ENCODE measurements around the gene KRTAP12-4.
"Not testable (repeated sequence)": the region's sequence is repeated elsewhere in the genome, so short reads cannot be mapped to it uniquely, and the experiment has no call there.

KRTAP12-4 gene, protein sequence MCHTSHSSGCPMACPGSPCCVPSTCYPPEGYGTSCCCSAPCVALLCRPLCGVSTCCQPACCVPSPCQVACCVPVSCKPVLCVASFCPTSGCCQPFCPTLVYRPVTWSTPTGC

DNA sequence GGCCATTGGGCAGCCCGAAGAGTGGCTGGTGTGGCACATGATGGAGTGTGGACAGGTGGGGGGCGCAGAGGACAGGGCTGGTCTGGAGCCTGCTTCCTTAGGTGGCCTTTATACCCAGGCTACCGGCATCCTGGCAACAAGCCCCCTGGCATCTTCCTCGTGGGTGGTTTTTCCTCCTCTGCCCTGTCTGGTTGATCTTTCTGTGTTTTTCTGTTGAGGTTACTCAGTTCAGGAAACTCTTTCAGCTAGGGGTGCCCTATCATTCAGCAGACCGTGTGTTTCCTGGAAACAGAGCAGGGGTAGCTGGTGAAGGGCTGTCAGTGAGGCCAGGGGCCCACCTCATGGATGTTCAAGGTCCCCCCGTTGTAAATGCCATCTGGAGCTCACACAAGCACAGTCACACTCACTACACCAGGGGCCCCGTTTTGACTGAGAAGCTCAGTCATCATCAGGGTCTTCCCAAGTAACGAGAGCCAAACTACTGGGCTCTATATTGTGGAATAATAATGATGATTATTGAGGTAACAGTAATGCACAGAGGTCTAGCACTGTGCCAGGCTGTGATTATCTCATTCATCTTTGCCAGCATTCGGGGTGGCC, at the start of gene KRTAP12-4:
KRTAP12-4 (minus strand) TSS at position 84 of the 600 bp plus-strand sequence; CDS start at position 39, 45 bp downstream.
- no peak for FAIRE-seq

DNA sequence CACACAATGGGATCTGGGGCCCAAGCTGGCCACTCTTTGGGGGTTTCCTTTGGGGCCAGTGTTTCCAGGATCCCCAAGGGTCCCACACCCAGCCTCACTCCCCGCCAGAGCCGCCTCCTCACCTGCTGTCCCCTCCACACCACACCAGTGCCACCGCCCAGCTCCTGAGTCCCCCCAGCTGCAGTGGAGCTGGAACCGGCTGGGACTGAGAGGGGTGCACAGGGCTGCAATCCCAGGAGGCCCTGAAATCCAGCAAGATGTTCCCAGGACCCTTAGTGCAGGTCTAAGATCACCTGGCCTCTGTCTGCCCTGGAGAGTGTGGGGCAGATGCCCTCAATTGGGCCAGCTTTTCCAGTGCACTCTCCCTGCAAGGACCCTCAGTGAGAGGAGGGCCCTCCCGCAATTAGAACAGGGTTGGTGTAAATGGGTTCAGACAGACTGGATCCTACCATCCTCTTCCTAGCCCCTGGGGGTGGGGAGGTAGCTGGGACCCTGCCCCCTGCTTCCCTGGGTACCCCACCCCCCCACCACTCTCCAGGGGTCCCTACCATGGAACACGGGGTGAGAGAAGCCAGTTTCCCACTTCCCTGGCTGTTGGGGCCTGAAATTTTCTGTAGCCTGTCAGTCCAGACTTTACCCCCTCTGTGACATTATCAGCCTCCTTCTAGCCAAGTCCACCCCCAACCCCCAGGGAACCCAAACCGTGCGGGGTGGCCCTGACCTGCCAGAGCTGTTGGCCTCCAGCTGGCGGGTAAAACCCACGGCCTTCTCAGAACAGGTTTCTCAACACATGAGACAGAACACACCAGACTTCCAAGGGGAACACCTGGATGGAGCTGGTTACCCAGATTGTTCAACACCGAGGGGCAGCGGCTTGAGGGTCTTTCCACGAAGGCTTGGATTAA, 49.5 kb upstream of the KRTAP12-4 start:
- FAIRE-seq = no peak

DNA sequence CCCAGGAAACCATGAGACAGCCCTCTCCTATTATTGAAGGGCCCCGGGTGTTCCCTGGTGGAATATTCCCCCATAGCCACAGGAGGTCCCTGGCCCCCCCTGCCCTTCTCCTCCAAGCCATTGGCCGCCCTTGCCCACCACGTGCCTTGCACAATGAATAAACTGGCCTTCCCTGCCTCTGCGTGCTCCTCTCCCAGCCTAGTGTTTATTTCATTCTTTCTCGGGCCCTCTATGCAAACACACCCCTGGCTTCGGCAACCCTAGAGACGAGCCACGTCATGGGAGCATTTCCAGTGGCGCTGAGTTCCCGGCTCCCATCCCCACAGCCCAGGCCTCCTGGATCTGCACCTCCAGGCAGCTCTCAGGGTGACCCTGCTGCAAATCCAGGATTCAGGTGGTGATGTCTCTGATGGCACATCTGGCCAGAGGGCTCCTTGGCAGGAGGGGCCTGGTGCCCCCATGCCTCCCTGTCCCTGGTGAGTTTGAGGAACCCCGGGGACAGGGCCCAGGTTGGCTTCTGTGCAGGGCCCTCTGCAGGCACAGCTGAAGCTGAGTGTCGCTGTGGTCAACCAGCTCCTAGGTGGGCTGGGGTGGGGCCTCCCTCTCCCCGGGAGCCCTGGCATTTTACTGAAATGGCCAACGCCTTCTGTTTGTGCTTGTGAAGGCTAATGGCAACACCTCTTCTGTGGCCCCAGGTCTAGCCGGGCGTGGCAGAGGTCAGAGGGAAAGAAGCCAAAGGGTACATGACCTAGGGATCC, 48.7 kb upstream of the KRTAP12-4 start:
- no peak for FAIRE-seq

DNA sequence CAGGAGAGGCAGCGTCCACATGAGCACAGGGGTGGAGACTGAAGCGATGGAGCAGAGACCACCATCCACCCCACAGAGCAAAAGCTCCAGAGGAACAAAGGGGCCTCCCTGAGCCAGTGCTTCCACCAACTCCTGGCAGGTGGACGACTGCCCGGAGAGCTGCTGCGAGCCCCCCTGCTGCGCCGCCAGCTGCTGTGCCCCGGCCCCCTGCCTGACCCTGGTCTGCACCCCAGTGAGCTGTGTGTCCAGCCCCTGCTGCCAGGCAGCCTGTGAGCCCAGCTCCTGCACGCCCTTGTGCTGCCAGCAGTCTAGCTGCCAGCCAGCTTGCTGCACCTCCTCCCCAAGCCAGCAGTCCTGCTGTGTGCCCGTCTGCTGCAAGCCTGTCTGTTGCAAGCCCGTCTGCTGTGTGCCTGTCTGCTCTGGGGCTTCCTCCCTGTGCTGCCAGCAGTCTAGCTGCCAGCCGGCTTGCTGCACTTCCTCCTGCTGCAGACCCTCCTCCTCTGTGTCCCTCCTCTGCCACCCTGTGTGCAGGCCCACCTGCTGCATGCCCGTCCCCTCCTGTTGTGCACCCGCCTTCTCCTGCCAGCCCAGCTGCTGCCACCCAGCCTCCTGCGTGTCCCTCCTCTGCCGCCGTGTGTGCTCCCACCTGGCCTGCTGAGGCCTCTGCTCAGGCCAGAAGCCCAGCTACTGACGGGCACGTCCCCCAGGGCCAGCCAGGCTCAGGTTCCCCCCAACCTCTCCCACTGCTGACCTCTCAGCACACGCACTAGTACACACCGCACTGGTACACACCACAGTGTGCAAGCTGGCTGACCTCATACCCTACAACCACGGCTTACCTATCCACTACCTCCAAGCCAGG, 47.9 kb upstream of the KRTAP12-4 start:
- FAIRE-seq = no peak

DNA sequence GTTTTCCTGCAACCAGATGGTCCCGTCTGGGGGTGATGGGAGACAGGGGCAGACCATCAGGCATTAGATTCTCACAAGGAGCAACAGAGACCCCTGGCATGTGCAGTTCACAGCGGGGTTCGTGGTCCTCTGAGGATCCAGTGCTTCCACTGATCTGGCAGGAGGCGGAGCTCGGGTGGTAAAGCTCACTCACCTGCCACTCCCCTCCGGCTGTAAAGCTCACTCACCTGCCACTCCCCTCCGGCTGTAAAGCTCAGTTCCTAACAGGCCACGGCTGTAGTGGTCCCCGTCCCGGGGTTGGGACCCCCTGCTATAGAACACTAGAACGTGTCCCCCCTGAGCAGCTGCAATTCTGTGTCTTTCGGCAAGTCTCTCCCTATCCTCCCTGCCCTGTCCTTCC, 47.1 kb upstream of the KRTAP12-4 start:
- no peak for FAIRE-seq

DNA sequence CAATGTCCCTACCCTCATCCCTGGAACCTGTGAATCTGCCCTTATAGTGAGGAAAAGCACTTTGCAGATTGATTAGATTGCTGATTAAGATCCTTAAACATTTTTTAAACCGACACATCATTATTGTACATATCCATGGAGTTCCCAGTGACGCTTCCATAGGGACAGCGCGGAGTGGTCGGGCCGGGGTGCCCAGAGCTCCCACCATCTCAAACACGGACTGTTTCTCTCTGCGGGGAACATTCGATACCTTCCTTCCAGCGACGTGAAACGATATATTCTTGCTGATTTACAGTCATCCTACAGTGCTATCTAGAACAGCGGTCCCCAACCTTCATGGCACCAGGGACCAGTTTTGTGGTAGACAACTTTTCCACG, 46.6 kb upstream of the KRTAP12-4 start:
- no peak for FAIRE-seq

DNA sequence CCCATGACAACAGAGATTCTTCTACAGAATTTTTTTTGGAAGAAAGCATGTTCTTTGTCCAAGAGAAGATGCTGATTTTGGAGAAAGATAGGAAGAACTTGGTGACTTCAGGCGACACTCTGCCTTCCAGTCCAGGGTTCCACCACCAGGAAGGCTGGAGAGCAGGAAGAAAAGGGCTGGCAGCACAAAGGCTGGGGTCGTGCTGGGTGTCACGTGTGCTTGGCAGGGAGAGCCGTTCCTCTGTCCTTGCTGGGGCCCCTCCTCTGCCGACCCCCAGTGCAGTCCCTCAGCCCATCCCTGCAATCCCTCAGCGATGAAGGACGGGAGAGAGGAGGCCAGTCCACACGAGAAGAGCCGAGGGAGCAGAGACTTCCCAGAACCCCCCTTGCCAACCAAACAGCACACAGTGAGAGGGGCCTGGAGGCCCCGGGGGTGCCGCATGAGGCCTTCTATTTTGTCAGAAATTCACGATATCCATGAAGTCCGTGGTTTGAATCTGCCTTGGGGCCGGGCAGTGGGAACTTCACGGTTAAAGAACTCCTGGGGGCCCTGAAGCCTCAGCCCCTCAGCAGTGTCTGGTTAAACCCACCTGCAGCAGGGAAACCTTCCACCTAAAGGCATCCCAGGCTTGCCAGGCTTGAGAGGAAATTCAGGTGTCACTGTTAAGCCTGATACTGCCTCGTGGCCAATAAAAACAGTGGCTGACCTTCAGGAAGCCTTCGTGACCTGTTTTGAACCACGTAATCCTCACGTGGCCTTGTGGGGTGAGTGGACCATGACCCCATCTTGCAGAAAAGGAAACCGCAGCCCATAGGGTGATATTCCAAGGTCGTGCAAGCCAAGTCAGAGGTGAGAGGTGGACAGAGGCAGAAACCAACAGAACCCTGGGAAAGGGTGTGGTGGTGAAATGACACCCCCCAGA, 45.9 kb upstream of the KRTAP12-4 start:
- FAIRE-seq = no peak

DNA sequence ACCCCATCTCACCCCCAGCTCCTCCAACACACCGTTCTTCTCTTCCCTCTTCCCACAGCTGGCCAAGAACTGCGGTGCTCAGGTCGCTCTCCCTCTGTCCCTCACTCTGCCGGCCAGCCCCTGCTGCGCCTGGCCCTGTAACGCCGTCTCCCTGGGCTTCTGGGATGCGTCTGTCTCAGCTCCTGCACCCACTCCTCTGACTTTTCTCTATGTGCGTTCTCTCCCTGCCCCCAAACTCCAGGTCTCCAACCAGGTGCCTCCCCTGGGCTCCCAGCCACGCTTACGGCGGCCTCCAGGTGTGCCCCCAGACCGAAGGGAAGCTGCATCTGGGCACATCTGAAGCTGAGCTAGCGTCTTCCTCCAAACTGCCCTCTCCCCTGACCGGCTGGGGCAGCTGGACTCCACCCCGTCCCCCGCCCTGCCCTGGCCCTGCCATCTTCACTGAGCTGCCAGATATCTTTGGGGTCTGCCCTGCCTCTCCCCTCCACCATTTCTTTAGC, 45.1 kb upstream of the KRTAP12-4 start:
- no peak for FAIRE-seq

DNA sequence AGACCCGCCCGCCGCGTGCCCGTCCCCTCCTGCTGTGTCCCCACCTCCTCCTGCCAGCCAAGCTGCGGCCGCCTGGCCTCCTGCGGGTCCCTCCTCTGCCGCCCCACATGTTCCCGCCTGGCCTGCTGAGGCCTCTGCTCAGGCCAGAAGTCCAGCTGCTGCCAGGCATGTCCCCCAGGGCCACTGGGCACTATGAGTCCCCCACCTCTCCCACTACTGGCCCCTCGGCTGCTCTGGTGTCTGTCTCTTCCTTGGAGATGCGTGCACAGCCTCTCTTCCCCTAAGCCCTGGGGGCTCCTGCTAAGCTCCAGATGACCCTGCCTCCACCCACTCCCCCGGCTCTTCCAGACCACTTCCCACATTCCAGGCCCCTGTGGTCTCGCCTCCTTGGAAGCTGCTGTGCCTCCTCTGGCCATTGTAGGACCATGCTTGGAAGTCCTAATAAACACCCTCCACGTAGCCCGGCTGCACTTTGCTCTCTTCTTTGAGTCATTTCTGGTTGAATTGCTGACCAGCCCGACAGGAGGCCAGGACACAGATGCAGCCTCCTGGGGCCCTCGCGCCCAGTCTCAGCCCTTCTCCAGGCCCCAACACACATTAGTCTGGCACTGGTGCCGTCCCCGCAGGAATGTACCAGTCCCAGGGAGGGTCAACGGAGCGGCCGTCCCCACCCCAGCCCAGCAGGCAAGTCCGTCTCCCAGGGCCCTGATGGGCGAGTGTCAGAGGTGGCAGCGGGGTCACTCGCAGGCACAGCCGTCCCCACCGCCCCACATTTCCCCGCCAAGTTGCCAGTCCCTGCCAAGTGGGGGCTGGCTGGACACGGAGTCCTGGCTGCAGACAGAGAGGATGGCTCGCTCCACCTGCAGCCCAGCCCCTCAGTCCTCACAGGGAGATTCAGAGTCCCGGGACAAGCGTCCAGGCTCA, 43.6 kb upstream of the KRTAP12-4 start:
- no peak for FAIRE-seq

DNA sequence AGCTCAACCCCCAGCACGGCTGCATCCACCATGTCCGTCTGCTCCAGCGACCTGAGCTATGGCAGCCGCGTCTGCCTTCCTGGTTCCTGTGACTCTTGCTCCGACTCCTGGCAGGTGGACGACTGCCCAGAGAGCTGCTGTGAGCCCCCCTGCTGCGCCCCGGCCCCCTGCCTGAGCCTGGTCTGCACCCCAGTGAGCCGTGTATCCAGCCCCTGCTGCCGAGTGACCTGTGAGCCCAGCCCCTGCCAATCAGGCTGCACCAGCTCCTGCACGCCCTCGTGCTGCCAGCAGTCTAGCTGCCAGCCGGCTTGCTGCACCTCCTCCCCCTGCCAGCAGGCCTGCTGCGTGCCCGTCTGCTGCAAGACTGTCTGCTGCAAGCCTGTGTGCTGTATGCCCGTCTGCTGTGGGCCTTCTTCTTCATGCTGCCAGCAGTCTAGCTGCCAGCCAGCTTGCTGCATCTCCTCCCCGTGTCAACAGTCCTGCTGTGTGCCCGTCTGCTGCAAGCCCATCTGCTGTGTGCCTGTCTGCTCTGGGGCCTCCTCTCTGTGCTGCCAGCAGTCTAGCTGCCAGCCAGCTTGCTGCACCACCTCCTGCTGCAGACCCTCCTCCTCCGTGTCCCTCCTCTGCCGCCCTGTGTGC, 42.8 kb upstream of the KRTAP12-4 start, which contains the start of gene KRTAP10-12:
KRTAP10-12 (plus strand) TSS at position 1 of the 639 bp plus-strand sequence; CDS start at position 31, 30 bp downstream.
- FAIRE-seq = not testable (repeated sequence)

DNA sequence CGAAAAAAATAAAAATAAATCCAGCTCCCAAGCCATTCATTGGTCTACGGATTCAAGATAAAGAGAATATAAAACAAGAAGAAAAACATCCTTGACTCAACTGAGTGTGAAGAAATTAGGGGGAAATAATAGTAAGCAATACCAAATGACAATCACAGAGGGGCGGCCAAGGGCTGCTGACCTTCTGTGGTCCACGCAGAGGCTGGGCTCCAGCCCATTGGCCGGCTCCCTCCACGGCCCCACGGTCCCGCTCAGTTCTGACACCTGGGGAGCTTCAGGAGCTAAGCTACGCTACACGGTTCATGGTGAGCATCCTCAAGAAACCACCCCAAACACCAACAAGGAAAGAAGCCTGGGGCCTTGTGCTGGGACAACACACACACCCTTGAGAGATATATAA, 42.1 kb upstream of the KRTAP12-4 start:
- no peak for FAIRE-seq

DNA sequence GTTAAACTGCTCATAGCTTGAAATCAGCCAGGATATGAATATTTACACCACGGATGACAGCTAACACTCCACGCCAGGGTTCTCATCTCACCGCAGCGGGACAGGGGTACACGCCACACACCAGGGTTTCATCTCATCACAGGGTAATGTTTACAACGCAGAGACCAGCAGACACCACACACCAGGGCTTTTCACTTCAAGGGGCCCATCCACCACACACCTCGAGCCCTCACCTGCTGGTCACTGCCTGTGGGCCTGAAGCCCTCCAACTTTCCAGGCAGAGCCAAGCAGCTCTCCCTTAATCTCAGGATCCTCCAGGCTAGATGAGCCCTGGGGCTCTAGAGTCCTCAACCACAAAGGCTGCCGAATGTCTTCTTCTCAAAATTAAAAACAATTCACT, 41.2 kb upstream of the KRTAP12-4 start:
- FAIRE-seq = no peak

DNA sequence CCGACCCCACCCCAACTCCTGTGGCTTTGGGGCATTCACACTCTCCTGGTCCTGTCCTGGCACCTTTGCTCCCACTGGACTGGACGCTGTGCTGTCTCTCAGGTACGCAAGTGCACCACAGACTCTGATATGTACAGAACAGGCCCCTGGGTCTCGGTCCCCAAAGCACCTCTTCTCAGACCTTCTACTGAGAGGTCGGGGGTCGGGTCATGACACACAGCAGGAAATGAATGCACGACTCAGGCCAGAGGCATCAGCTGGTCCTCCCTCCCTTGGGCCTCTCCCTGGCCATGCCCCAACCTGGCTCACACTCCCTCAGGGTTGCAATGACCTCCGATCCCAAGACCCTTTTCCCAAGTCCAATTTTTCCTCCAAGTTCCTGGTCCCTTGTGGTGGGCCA, 40.7 kb upstream of the KRTAP12-4 start:
- FAIRE-seq = no peak

DNA sequence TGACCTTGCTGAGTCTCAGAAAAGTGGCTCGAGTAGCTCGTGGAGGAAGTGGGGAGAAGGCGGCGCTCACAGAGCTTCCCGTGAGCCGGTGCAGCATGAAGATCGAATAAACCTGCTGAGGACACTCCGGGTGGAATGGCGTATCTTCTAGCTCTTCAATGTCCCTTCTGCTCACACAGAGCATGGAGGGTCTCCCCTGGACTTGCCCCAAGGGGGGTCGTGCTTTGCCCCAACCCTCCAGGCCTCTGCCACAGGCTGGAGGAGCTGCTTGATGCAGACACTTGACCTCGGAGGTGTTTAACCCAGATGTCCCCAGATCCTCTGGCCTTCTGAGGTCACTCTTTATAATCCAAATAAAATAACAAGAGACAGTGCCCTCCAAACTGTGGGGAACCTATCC, 40.3 kb upstream of the KRTAP12-4 start:
- FAIRE-seq = no peak

DNA sequence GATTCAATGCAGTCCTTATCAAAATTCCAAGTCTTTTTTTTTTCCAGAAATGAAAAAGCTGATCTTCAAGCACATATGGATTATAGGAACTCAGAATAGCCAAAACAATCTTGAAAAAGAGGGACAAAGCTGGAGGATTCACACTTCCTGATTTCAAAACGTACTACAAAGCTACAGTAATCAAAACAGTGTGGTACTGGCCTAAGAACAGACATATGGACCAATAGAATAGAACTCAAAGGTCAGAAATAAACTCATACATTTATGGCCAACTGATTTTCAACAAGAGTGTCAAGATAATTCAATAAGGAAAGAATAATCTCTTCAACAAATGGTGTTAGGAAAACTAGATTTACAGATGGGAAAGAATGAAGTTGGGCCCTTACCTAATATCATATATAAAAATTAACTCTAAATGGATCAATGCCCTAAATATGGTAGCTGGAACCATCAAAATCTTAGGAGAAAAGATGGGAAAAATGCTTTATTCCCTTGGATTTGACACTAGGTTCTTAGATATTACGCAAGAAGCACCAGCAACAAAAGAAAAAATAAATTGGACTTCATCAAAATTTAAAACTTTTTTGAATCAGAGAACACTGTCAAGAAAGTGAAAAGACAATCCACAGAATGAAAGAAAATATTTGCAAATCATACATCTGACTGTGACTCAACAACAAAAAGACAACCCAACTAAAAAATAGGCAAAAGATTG, 38.5 kb upstream of the KRTAP12-4 start:
- no peak for FAIRE-seq

DNA sequence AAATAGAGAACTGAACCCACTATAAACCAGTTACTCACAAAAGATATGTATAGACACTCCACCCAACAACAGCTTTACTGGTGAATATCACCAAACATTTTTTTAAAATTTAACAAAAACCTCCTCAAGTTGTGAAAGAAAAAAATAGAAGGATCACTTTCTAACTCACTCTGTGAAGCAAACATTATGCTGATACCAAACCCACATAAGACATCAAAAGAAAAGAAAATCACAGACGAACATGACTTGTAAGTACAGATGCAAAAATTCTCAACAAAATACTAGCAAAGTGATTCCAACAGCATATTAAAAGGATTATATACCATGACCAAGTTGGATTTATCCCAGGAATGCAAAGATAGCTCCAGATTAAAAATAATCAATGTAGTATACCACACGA, 37.2 kb upstream of the KRTAP12-4 start:
- no peak for FAIRE-seq

DNA sequence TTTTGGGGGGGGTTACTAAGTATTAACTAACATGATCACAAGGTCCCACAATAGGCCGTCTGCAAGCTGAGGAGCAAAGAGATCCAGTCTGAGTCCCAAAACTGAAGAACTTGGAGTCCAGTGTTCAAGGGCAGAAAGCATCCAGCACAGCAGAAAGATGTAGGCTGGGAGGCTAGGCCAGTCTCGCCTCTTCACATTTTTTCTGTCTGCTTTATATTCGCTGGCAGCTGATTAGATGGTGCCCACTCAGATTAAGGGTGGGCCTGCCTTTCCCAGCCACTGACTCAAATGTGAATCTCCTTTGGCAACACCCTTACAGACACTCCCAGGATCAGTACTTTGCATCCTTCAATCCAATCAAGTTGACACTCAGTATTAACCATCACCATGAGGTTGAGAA, 35.3 kb upstream of the KRTAP12-4 start:
- not testable (repeated sequence) for FAIRE-seq

DNA sequence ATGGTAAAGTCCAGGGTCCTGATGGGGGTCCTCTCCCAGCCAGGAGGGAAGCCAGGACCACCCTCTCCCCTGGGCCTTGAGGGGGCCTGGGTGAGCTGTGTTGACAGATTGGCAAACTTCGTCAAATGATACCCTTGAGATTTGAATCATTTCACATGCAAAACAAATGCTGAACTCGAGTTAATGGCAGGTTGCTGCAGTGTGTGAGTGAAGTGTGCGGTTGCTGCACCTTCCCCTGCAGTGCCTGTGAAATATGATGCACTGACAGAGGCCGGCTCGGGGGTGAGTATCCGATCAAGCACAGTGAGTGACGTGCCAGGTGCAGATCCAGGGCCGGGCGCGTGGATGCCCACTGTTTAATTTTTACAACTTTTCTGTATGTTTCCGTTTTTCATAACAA, 33.2 kb upstream of the KRTAP12-4 start:
- no peak for FAIRE-seq
